IPS-15b (cell line): ENCODE results near the gene CD55.

Experiments
- H3K27me3 ChIP-seq: one replicate; pipeline ENCODE4 v1.6.1; 2013; ENCODE audit warnings: low read length; ENCODE audit not compliant: control insufficient read depth, insufficient read depth
- H3K36me3 ChIP-seq: one replicate; pipeline ENCODE4 v1.6.1; 2013; ENCODE audit warnings: low read length; ENCODE audit not compliant: control insufficient read depth, insufficient read depth
- H3K4me1 ChIP-seq: one replicate; pipeline ENCODE4 v1.6.1; 2013; ENCODE audit warnings: mild to moderate bottlenecking, low read length; ENCODE audit not compliant: control insufficient read depth, insufficient read depth
- H3K4me3 ChIP-seq: one replicate; pipeline ENCODE4 v1.5.1; 2013; ENCODE audit warnings: low read depth, low read length
- H3K9ac ChIP-seq: one replicate; pipeline ENCODE4 v1.6.1; 2013; ENCODE audit warnings: low read depth, mild to moderate bottlenecking, low read length
- H3K9me3 ChIP-seq: one replicate; pipeline ENCODE4 v1.6.1; 2013; ENCODE audit warnings: mild to moderate bottlenecking, low read length; ENCODE audit not compliant: control insufficient read depth, insufficient read depth

The CD55 gene

DNA sequence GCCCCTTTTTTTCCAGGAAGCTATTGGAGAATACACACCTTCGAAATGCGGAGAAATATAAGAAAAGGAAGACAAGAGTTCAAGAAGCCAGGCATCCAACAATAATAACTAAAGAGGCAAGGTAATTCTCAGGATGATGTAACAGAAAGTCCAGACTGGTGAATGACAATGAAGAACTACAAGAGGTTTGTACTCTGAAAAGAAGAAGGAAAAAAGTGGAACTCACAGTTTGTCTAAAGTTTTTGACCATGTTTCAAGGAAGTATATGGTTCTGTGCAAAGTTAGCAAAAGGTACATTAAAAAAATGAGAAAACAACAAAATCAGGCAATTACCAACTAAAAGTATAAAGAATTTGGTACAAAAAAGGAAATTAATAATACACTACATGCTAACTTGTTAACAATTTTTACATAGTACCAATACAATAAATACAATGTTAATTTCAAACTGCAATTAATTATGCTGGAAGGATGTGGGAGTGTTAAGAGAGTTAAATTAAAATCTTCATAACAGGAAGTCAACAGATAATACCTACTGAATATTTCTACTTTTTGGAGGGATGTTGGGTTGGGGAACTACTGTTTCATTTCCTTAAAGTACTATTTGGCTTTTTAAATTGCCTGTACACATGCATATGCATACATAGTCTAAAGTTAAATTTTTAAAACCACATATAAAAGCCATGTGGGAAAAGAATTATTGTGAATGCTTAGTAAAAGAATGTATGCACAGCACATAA lies 12.9 kb upstream of the CD55 start:
- H3K4me3 ChIP-seq = no peak overlapping the region
- H3K36me3 ChIP-seq = no peaks in the 10 kb centered on the region
- no peaks in the 10 kb centered on the region for H3K9me3 ChIP-seq
- H3K27me3 ChIP-seq = no peaks in the 10 kb centered on the region
- no peaks in the 10 kb centered on the region for H3K4me1 ChIP-seq
- H3K9ac ChIP-seq = no peak overlapping the region

- Histone ChIP-seq H3K9ac (no peak overlapping the region), H3K36me3 (no peaks in the 10 kb centered on the region)
These were observed 11.7 kb upstream of the CD55 start for GRCh38 chr1:207309745-207310273.

GRCh38 chr1:207311888-207312603 lies 9.4 kb upstream of the CD55 start:
- no peaks in the 10 kb centered on the region for H3K27me3 ChIP-seq
- H3K4me3 ChIP-seq = no peak overlapping the region
- no peaks in the 10 kb centered on the region for H3K36me3 ChIP-seq
- H3K9me3 ChIP-seq = no peaks in the 10 kb centered on the region
- no peaks in the 10 kb centered on the region for H3K4me1 ChIP-seq
- no peak overlapping the region for H3K9ac ChIP-seq

More at GRCh38 chr1:207309745-207310273, 11.7 kb upstream of the CD55 start:
- Histone ChIP-seq H3K9me3 (no peaks in the 10 kb centered on the region), H3K27me3 (no peaks in the 10 kb centered on the region), H3K4me3 (no peak overlapping the region), H3K4me1 (no peaks in the 10 kb centered on the region)

DNA sequence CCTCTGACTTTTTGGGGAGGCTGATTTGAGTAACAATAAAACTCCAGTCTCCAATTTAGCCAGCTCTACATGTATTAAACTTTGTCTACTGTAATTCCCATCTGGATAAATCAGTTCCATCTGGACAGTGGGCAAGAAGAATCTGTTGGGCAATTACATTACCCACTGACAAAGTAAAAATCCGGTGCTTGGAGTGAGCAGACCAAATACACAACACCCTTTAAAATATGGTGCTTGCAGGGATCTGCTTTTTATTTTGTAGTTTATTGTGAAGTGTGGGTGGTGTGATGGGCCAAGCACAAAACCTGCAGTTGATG lies 8.9 kb upstream of the CD55 start:
- no peaks in the 10 kb centered on the region for H3K27me3 ChIP-seq
- no peaks in the 10 kb centered on the region for H3K4me1 ChIP-seq
- no peaks in the 10 kb centered on the region for H3K36me3 ChIP-seq
- no peak overlapping the region for H3K9ac ChIP-seq
- H3K4me3 ChIP-seq = no peak overlapping the region
- no peaks in the 10 kb centered on the region for H3K9me3 ChIP-seq

DNA sequence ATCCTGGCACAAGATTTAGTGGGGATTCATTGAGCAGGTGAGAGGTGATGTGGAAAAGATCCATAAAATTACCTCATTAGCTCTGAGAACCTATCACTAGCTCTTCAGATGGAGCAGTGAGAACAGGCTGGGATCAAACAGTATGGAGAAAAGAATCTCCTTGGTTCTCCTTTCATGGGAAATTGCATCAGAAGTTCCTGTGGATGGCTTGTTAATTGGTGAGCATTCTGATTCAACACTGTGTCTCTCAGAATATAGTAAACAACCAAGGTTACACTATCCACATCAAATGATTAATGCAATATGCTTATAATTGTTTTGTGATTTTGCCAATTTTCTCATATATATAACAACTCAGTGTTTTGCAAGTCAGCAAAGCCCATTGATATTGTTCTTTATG lies 8.3 kb upstream of the CD55 start:
- Histone ChIP-seq H3K9me3 (no peaks in the 10 kb centered on the region), H3K4me1 (no peaks in the 10 kb centered on the region), H3K9ac (no peak overlapping the region), H3K4me3 (no peak overlapping the region), H3K36me3 (no peaks in the 10 kb centered on the region), H3K27me3 (no peaks in the 10 kb centered on the region)

DNA sequence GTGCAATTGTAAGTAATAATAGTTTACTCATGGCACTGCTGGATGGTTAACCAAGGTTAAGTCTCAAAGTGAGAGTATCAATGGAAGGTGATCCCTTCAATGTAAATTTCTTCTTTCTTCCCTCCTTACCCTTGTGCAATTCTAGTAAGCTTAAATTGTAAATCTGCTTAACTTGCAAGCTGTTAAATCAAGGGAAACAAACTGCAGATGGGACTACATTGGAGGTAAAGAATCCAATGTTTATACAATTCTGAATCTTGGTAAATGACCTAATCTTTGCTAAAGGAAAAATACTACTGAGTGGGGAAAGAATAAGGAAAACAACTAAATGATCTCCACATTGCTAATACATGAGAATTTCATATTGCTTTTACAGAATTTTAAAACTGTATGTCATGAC lies 6.7 kb upstream of the CD55 start:
- no peaks in the 10 kb centered on the region for H3K36me3 ChIP-seq
- no peaks in the 10 kb centered on the region for H3K4me1 ChIP-seq
- no peak overlapping the region for H3K4me3 ChIP-seq
- no peaks in the 10 kb centered on the region for H3K27me3 ChIP-seq
- H3K9me3 ChIP-seq = no peaks in the 10 kb centered on the region
- no peak overlapping the region for H3K9ac ChIP-seq

DNA sequence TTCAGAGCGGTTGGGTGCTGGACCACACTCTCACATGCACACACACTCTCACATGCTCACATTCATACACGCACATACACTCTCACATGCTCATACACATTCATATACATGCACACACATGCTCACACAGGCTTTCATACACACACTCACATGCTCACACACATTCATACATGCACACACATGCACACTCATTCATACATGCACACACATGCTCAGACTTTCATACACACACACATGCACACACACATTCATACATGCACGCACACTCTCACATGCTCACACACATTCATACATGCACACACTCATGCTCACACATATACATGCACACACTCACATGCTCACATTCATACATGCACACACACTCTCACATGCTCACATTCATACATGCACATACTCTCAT lies 6.0 kb upstream of the CD55 start:
- H3K36me3 ChIP-seq = no peaks in the 10 kb centered on the region
- no peak overlapping the region for H3K4me3 ChIP-seq
- H3K4me1 ChIP-seq = no peaks in the 10 kb centered on the region
- H3K9ac ChIP-seq = no peak overlapping the region
- H3K27me3 ChIP-seq = no peaks in the 10 kb centered on the region
- H3K9me3 ChIP-seq = no peaks in the 10 kb centered on the region

DNA sequence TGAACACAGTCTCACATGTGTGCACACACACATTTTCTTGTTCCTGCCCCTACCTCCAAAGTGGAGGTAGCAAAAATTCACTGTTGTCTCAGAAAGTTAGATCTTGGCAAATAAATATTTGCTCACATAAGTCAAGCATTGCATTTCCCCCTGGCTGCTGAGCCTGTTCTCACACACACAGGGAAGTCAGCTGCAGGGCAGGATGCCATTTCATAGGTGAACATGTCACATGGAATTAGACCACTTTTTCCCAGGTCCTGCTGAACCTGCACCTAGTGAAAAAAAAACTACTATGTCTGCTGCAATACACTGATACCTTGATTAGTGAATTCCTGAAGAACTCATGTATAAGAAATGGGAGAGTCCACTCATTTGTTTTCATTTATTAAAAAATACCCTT lies 5.3 kb upstream of the CD55 start:
- Histone ChIP-seq H3K9me3 (no peaks in the 10 kb centered on the region), H3K36me3 (no peaks in the 10 kb centered on the region), H3K4me3 (no peak overlapping the region), H3K9ac (no peak overlapping the region), H3K4me1 (no peaks in the 10 kb centered on the region), H3K27me3 (no peaks in the 10 kb centered on the region)

GRCh38 chr1:207316622-207317391 lies 4.7 kb upstream of the CD55 start:
- H3K27me3 ChIP-seq = no peaks in the 10 kb centered on the region
- no peaks in the 10 kb centered on the region for H3K36me3 ChIP-seq
- H3K4me3 ChIP-seq = no peak overlapping the region
- H3K9me3 ChIP-seq = no peaks in the 10 kb centered on the region
- H3K4me1 ChIP-seq = no peaks in the 10 kb centered on the region
- H3K9ac ChIP-seq = no peak overlapping the region

DNA sequence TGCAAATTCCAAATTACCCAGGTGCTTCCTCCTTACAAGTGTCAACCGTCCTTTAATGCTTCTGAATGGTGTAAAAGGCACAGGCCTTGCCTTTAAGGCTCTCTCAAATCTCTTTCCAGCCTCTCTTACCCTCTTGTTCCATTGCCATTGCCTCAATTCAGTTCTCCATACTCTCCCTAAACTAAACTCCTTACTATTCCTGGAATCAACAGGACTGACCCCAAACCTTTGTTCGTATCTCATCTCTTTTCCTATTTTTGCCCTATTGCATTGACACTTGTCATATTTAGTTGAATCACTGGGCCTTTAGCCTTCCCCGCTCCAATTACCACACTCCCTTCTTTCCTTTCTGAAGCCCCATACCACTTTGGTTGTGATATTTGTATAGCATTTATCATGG lies 3.9 kb upstream of the CD55 start:
- H3K4me1 ChIP-seq = no peaks in the 10 kb centered on the region
- H3K36me3 ChIP-seq = no peaks in the 10 kb centered on the region
- no peaks in the 10 kb centered on the region for H3K9me3 ChIP-seq
- no peak overlapping the region for H3K4me3 ChIP-seq
- H3K27me3 ChIP-seq = no peaks in the 10 kb centered on the region
- no peak overlapping the region for H3K9ac ChIP-seq

DNA sequence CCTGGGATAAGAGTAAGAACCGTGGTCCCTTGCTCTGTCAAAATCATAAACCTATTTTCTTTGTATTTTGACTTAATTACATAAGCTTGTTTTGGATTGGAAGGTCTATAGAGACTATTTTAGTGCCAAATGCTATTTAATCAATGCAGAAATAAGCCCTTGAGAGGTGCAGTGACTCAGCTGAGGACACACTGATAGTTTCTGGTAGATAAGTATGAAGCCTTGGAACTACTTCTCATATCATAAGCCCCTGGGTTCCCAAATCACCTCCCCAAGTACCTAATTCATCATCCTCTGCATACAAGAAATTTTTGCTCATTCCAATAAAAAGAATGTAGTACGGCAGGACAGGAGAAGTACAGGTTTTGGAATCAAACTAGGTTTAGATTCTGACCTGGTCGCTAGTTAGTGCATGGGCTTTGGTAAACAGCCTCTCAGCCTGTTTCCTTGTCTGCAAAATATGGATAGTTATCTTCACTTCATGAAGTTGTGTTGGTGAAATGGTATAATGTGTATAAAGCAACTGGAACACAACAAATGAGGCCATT lies 3.3 kb upstream of the CD55 start:
- H3K9ac ChIP-seq = no peak overlapping the region
- H3K4me1 ChIP-seq = no peaks in the 10 kb centered on the region
- no peaks in the 10 kb centered on the region for H3K27me3 ChIP-seq
- no peaks in the 10 kb centered on the region for H3K36me3 ChIP-seq
- H3K9me3 ChIP-seq = no peaks in the 10 kb centered on the region
- no peak overlapping the region for H3K4me3 ChIP-seq
